ENCODE data around the gene ZNF638. TPM values are rescaled to one million over a fixed set of nuclear protein-coding genes. Genes with fewer than 3 reads are reported as not detected.

ZNF638 gene
- total and polyA plus RNA-seq, 10 of the 15 experiments (the other 5 are each of a cell fraction or from before 2014, with no cell fraction given): 37.6 to 133 (median 64.5) TPM

DNA sequence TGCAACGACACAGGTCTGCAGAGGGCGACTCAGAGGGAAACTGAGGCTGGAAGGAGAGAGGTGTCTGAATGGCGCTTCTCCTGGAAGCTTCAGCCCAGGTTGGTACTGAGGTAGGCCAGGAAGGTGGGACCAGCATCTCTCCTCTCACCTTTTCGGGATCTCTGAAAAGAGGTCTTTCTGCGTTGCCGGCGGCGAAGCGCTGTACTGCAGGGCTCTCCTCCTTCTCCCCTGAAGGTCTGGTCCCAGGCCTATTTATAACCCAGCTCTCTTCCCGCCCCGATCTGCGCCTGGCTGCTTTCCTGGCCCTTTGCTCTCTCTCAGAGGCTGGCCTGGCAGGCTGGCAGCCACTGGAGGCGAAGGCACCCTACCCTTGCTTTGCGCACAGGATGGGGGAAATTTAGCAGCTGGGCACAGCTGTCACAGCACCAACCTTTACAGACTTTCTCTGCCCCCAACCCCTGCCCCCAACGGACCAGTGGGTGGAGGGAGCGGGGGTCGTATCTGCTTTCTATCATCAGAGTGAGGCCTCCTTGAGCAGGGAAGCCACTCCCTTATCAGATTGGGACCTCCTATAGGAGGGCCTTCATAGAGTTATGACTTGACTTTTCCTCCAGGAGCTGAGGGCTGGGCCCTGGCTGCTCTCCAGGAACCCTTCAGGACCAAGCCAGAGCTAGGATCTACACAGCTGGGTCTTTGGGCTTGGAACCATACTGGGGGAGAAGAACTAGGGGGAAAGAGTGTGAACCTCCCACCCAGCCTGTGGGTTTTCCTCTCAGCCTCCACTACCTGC lies 122.8 kb downstream of the ZNF638 start (continued):
- TF ChIP-seq, protein P1, sequence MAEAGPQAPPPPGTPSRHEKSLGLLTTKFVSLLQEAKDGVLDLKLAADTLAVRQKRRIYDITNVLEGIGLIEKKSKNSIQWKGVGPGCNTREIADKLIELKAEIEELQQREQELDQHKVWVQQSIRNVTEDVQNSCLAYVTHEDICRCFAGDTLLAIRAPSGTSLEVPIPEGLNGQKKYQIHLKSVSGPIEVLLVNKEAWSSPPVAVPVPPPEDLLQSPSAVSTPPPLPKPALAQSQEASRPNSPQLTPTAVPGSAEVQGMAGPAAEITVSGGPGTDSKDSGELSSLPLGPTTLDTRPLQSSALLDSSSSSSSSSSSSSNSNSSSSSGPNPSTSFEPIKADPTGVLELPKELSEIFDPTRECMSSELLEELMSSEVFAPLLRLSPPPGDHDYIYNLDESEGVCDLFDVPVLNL (IDR thresholded peaks at IDR 0.05; ENCODE audit: low read depth, low read length): no peak
- TF ChIP-seq BHLHE40 (IDR thresholded peaks at IDR 0.05; ENCODE audit: borderline replicate concordance in 1 of 2, low read depth in 2 of 2, low read length in 1 of 2) (no peak), USF2 (IDR thresholded peaks at IDR 0.05; ENCODE audit: borderline replicate concordance, low read depth, low read length) (no peak), BRCA1 (IDR thresholded peaks at IDR 0.05; ENCODE audit: low read depth, low read length) (no peak), JUND (IDR thresholded peaks at IDR 0.05; ENCODE audit: low read depth, low read length) (no peak), FOXM1 (IDR thresholded peaks at IDR 0.05; ENCODE audit: low read depth, low read length) (no peak)

DNA sequence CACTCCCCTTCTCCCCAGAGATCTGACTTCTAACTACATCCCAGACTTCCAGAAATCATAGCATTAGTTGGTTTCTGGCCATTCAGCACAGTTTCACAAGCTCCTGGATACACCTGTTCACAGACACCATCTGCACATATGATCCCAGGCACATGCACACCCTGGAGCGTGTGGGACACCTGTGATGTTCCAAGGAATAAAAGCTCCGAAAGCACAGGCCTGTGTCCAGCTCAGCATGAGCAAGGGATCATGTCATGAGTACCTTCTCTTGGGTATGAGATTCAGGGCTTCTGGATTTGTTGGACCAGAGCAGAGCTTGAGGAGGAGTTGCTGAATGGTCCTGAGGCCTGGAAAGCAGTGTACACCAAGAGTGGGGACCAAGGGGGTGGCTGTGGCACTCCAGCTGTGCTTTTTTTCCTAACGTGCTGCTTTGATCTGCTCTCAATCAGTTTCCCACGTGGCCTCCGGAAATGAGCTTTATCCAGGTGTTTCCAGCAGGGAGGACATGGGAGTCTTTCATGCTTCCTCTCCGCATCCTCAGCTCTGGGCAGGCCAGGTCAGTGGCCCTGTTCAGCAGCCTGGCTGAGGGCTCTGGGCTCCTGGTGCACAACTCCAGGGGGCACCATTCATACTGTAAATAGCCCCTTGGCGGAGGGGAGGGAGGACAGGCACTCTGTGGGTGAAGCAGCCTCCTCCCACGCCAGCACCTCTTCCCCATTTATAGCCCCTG lies 123.6 kb downstream of the ZNF638 start:
- H3K9ac ChIP-seq (ENCODE audit: control insufficient read depth, insufficient read depth, low read length): no peak overlapping the region
- H3K4me3 ChIP-seq: no peak overlapping the region
- no peaks in the 10 kb centered on the region; the same call in 1 of the 2 replicates for H4K20me1 ChIP-seq (ENCODE audit: control insufficient read depth, insufficient read depth)
- no peak overlapping the region for H2AFZ ChIP-seq (ENCODE audit: control insufficient read depth, low read depth, low read length)
- FAIRE-seq (no peak), DNase-seq (ENCODE audit: low read depth, low spot score) (no peak), ATAC-seq (no peak)
- POLR2A ChIA-PET: no interaction called here
- RAD21 ChIA-PET (ENCODE audit: unreplicated experiment): interaction anchor here (1.4 kb wide), 1 partner anchor 155 kb away, joined by 3 read pairs; no protein-coding TSS in a partner anchor
- SMC1A ChIA-PET (ENCODE audit: uncharacterized antibody, unreplicated experiment): no interaction called here
- intact Hi-C loops (cut with micrococcal nuclease; ENCODE audit: unreplicated experiment) (no loop called here), in situ Hi-C loops (cut with MboI) (no loop called here)
- no peaks in the 10 kb centered on the region for H3K79me2 ChIP-seq (ENCODE audit: control insufficient read depth, insufficient read depth, low read length)
- H3K27me3 ChIP-seq (replicated peaks in 1 of 2; ENCODE audit: control insufficient read depth in 2 of 2, insufficient read depth in 2 of 2, low read length in 1 of 2): peaks cover 4 to 11% of the 10 kb centered on the region in 2 experiments; a peak in 3 of 4 replicates
- no peaks in the 10 kb centered on the region for H3K36me3 ChIP-seq (ENCODE audit: control insufficient read depth in 2 of 2, insufficient read depth in 2 of 2, low read length in 1 of 2)
- no peaks in the 10 kb centered on the region for H3K9me3 ChIP-seq (replicated peaks; ENCODE audit: control insufficient read depth, insufficient read depth, low read length)
- CTCF ChIA-PET: interaction anchor here (0.8 kb wide), 1 partner anchor 8 kb away, joined by 3 read pairs; no protein-coding TSS in a partner anchor
- WGBS (ENCODE audit: insufficient coverage, insufficient replicate concordance, low lambda C conversion rate, missing lambda C conversion rate): 27% methylated on average over 8 of the region's 8 CpGs
- H3K4me1 ChIP-seq (ENCODE audit: control insufficient read depth, insufficient read depth, low read length): no peaks in the 10 kb centered on the region
- no peak overlapping the region for H3K4me2 ChIP-seq (ENCODE audit: control insufficient read depth, insufficient read depth)
- no TSS peak for BruUV-seq (replicated peaks)
- H3K27ac ChIP-seq (ENCODE audit: control insufficient read depth, insufficient read depth): no peak overlapping the region
- TF ChIP-seq ASH2L (IDR thresholded peaks at IDR 0.05; ENCODE audit: borderline replicate concordance, low read depth) (no peak), CREM (IDR thresholded peaks at IDR 0.05; ENCODE audit: low read depth) (no peak), SPI1 (IDR thresholded peaks at IDR 0.05; ENCODE audit: borderline replicate concordance, insufficient read depth, low read depth, low read length) (no peak), HDAC2 (IDR thresholded peaks at IDR 0.05) (no peak), KDM1A (IDR thresholded peaks at IDR 0.05; ENCODE audit: borderline replicate concordance) (no peak), CHD4 (IDR thresholded peaks at IDR 0.05) (no peak), NR2C2 (IDR thresholded peaks at IDR 0.05; ENCODE audit: borderline replicate concordance, control insufficient read depth, insufficient read length, low read depth) (no peak), SREBF2 (IDR thresholded peaks at IDR 0.05; ENCODE audit: low read length) (no peak)
- TF ChIP-seq, protein P2, sequence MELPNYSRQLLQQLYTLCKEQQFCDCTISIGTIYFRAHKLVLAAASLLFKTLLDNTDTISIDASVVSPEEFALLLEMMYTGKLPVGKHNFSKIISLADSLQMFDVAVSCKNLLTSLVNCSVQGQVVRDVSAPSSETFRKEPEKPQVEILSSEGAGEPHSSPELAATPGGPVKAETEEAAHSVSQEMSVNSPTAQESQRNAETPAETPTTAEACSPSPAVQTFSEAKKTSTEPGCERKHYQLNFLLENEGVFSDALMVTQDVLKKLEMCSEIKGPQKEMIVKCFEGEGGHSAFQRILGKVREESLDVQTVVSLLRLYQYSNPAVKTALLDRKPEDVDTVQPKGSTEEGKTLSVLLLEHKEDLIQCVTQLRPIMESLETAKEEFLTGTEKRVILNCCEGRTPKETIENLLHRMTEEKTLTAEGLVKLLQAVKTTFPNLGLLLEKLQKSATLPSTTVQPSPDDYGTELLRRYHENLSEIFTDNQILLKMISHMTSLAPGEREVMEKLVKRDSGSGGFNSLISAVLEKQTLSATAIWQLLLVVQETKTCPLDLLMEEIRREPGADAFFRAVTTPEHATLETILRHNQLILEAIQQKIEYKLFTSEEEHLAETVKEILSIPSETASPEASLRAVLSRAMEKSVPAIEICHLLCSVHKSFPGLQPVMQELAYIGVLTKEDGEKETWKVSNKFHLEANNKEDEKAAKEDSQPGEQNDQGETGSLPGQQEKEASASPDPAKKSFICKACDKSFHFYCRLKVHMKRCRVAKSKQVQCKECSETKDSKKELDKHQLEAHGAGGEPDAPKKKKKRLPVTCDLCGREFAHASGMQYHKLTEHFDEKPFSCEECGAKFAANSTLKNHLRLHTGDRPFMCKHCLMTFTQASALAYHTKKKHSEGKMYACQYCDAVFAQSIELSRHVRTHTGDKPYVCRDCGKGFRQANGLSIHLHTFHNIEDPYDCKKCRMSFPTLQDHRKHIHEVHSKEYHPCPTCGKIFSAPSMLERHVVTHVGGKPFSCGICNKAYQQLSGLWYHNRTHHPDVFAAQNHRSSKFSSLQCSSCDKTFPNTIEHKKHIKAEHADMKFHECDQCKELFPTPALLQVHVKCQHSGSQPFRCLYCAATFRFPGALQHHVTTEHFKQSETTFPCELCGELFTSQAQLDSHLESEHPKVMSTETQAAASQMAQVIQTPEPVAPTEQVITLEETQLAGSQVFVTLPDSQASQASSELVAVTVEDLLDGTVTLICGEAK (IDR thresholded peaks at IDR 0.05; ENCODE audit: borderline replicate concordance): no peak

All from GM12878 (cell line).